A673 (cell line): ENCODE data around the gene INHBE. TPM values are rescaled to one million over a fixed set of nuclear protein-coding genes. Genes with fewer than 3 reads are reported as not detected.

Experiments used
- BruUV-seq: library from RNA; stranded (reverse); fragments of 400-500 nt; replicated peaks from 2 replicates; lab custom pipeline; 2021; lab: Mats Ljungman, UMichigan
- CTCF ChIA-PET: fragments of 300-600 bp; sonication (Branson Sonifier 250); formaldehyde crosslinking; loops from one replicate; lab custom pipeline; 2022; ENCODE audit warnings: antibody characterized with exemption; lab: Charles Lee
- POLR2A ChIA-PET: fragments of 300-600 bp; sonication (Branson Sonifier 250); formaldehyde crosslinking; loops from one replicate; lab custom pipeline; 2022; ENCODE audit warnings: antibody characterized with exemption; ENCODE audit not compliant: low non-redundant PET; lab: Charles Lee
- DNase-seq: peaks from one replicate; pipeline ENCODE4 v3.0.0-alpha.2; 2015; ENCODE audit warnings: low spot score
- H3K27ac ChIP-seq: fragments of 200-600 bp; sonication (generic); 2 replicates; pipeline ENCODE4 v1.5.1; 2016; ENCODE audit warnings: mixed run types, low read depth, mild to moderate bottlenecking, mixed read lengths, antibody characterized with exemption, low read length; ENCODE audit not compliant: poor library complexity, severe bottlenecking
- H3K27me3 ChIP-seq: fragments of 200-600 bp; sonication (generic); replicated peaks from 2 replicates; pipeline ENCODE4 v1.6.1; 2017; ENCODE audit warnings: mixed run types, low read depth, mild to moderate bottlenecking, mixed read lengths, antibody characterized with exemption, low read length; ENCODE audit not compliant: insufficient read depth, poor library complexity
- H3K36me3 ChIP-seq: fragments of 200-600 bp; sonication (generic); 2 replicates; pipeline ENCODE4 v1.6.1; 2016; ENCODE audit warnings: mixed run types, mild to moderate bottlenecking, mixed read lengths, antibody characterized with exemption, low read length; ENCODE audit not compliant: insufficient read depth, poor library complexity, severe bottlenecking
- H3K4me1 ChIP-seq: fragments of 200-600 bp; sonication (generic); 2 replicates; pipeline ENCODE4 v1.6.1; 2017; ENCODE audit warnings: mixed run types, mild to moderate bottlenecking, mixed read lengths, antibody characterized with exemption, low read length; ENCODE audit not compliant: insufficient read depth, poor library complexity, severe bottlenecking
- H3K4me3 ChIP-seq: fragments of 200-600 bp; sonication (generic); 2 replicates; pipeline ENCODE4 v1.5.1; 2016; ENCODE audit warnings: low read depth, mixed run types, mild to moderate bottlenecking, mixed read lengths, low read length; ENCODE audit not compliant: poor library complexity, severe bottlenecking
- H3K9me3 ChIP-seq: fragments of 200-600 bp; sonication (generic); 2 replicates; pipeline ENCODE4 v1.6.1; 2016; ENCODE audit warnings: mixed run types, low read depth, mild to moderate bottlenecking, mixed read lengths, antibody characterized with exemption, low read length; ENCODE audit not compliant: poor library complexity, severe bottlenecking
- EZH2 ChIP-seq: fragments of 200-600 bp; sonication (generic); IDR thresholded peaks from 2 replicates; pipeline ENCODE4 v1.6.1; 2017; ENCODE audit warnings: borderline replicate concordance, low read depth, mild to moderate bottlenecking, mixed read lengths, antibody characterized with exemption, low read length; ENCODE audit not compliant: poor library complexity, severe bottlenecking
- intact Hi-C: fragments of 100-400 bp; cut with micrococcal nuclease; formaldehyde crosslinking; loops from one replicate; pipeline ENCODE4 v1.10.0; 2022; ENCODE audit not compliant: unreplicated experiment
- total RNA-seq: library from RNA; stranded (reverse); gene quantifications from 2 replicates; pipeline ENCODE4 v1.2.3, GENCODE V29; 2021
- TF ChIP-seq, protein P1 (sequence below): fragments of 300-800, 200-600 bp; sonication (generic); conservative IDR thresholded peaks from 2 replicates; pipeline ENCODE4 v1.5.1; 2017; ENCODE audit warnings: low read depth, mild to moderate bottlenecking, antibody characterized with exemption, low read length, moderate library complexity, mixed read lengths

The INHBE gene
- total RNA-seq, 1 experiment from 2014 or later, result 0.62 TPM

DNA sequence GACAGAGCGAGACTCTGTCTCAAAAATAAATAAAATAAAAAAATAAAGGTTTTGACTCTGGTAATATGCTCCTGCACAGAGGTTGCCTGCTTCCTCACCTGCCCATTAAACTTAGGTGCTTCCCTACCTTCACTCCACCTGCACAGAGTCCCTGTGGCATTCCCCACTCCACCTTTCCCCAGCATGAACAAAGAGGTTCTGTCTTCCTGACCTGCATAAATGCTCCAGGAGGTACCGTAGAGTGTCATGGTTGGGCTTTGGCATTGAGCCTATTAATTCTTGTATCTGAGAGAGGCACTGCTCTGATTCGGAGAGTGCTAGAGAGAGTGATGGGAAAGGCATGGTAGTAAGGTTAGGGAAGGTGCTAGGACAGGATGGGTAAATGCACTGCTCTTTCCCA, 18.3 kb downstream of the INHBE start:
- no peaks in the 10 kb centered on the region for H3K36me3 ChIP-seq
- H3K9me3 ChIP-seq, result no peaks in the 10 kb centered on the region
- peaks cover 29% of the 10 kb centered on the region for H3K27me3 ChIP-seq
- DNase-seq, result no peak
- no TSS peak for BruUV-seq
- no peak for TF ChIP-seq EZH2
- TF ChIP-seq, protein P1, sequence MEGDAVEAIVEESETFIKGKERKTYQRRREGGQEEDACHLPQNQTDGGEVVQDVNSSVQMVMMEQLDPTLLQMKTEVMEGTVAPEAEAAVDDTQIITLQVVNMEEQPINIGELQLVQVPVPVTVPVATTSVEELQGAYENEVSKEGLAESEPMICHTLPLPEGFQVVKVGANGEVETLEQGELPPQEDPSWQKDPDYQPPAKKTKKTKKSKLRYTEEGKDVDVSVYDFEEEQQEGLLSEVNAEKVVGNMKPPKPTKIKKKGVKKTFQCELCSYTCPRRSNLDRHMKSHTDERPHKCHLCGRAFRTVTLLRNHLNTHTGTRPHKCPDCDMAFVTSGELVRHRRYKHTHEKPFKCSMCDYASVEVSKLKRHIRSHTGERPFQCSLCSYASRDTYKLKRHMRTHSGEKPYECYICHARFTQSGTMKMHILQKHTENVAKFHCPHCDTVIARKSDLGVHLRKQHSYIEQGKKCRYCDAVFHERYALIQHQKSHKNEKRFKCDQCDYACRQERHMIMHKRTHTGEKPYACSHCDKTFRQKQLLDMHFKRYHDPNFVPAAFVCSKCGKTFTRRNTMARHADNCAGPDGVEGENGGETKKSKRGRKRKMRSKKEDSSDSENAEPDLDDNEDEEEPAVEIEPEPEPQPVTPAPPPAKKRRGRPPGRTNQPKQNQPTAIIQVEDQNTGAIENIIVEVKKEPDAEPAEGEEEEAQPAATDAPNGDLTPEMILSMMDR, result no peak
- H3K4me1 ChIP-seq, result no peaks in the 10 kb centered on the region
- CTCF ChIA-PET, result no interaction called here
- no peak overlapping the region for H3K27ac ChIP-seq
- POLR2A ChIA-PET, result interaction anchor here (0.7 kb wide), 1 partner anchor 26 kb away, joined by 3 read pairs; no protein-coding TSS in a partner anchor
- H3K4me3 ChIP-seq, result no peak overlapping the region
- intact Hi-C loops, result no loop called here

DNA sequence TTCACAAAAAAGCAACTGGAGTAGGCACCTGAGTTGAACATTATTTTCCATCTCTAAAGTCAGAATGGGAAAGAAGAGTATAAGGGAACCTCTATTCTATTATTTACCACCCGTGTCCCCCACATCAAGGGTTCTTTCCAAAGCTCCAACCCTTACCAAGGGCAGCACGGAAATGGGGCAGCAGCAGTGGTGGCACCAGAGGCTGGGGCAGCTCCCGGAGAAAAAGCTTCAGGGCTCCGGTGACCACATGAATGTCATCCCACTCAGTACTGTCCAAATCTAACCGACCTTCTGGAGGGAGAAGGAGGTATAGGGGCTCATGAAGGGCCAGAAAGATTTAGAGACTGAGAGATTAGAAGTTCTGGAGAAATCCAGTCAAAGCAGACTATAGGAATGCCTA, 18.8 kb downstream of the INHBE start:
- POLR2A ChIA-PET, result interaction anchor here (0.7 kb wide), 1 partner anchor 26 kb away, joined by 3 read pairs; no protein-coding TSS in a partner anchor
- H3K27me3 ChIP-seq, result peaks cover 29% of the 10 kb centered on the region

DNA sequence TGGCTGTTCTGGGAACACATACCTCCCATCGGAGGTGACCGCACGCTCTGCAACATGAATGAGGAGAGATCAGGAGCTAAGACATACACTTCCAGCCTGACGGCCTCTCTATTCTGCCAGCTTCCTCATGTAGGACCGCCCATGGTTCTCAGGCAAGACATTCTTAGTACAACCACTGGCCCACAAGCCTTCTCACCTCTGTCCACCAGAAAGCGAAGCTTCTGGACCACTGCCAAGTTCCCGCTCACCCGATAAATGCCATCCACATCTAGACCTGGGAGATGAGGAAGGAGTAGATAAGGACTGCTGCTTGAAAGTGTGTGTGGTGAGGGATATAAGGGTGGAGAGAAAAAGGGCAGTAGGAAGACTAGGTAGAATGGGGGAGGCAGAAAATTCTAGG, 19.3 kb downstream of the INHBE start:
- no peak for DNase-seq
- no peaks in the 10 kb centered on the region for H3K4me1 ChIP-seq
- POLR2A ChIA-PET, result no interaction called here
- intact Hi-C loops, result no loop called here
- TF ChIP-seq EZH2, result no peak
- TF ChIP-seq, protein P1, result no peak
- CTCF ChIA-PET, result no interaction called here
- H3K4me3 ChIP-seq, result no peak overlapping the region
- no TSS peak for BruUV-seq
- H3K27me3 ChIP-seq, result peaks cover 29% of the 10 kb centered on the region
- H3K27ac ChIP-seq, result no peak overlapping the region
- no peaks in the 10 kb centered on the region for H3K36me3 ChIP-seq
- H3K9me3 ChIP-seq, result no peaks in the 10 kb centered on the region

More for the DNA sequence above, 18.8 kb downstream of the INHBE start:
- Histone ChIP-seq H3K9me3 (no peaks in the 10 kb centered on the region), H3K36me3 (no peaks in the 10 kb centered on the region), H3K27ac (no peak overlapping the region), H3K4me3 (no peak overlapping the region), H3K4me1 (no peaks in the 10 kb centered on the region)
- no peak for DNase-seq
- no TSS peak for BruUV-seq
- intact Hi-C loops, result no loop called here
- CTCF ChIA-PET, result no interaction called here
- TF ChIP-seq, protein P1, result no peak
- no peak for TF ChIP-seq EZH2
